Common myeloid progenitor, CD34-positive (primary cell): ENCODE data around the gene CD164L2.

Source experiments
- CTCF ChIA-PET: fragments of 350-600 bp; sonication (Branson Sonifier 250); formaldehyde crosslinking; loops from one replicate; lab custom pipeline; 2021; ENCODE audit warnings: antibody characterized with exemption; lab: Charles Lee
- POLR2A ChIA-PET: fragments of 350-600 bp; sonication (Branson Sonifier 250); formaldehyde crosslinking; loops from one replicate; lab custom pipeline; 2021; ENCODE audit warnings: antibody characterized with exemption; lab: Charles Lee
- DNase-seq, 3 donors: peaks; one replicate each; pipeline versions ENCODE4 v3.0.0 to v3.0.0-alpha.2; 2013
- H3K27ac ChIP-seq, 2 experiments: 1 replicate in 1 of 2; 2 replicates in 1 of 2; pipeline ENCODE4 v1.7.0; 2013; ENCODE audit warnings: inconsistent platforms in 2 of 2, low read length in 2 of 2, mild to moderate bottlenecking in 2 of 2, low read depth in 1 of 2, moderate library complexity in 1 of 2; ENCODE audit not compliant: severe bottlenecking in 2 of 2, insufficient read depth in 1 of 2, poor library complexity in 1 of 2
- H3K27me3 ChIP-seq, 5 experiments: replicated peaks in 2 of 5; 1 replicate in 3 of 5; 2 replicates in 2 of 5; pipeline versions ENCODE4 v1.6.1 to v1.7.0; 2013; ENCODE audit warnings: low read length in 4 of 5, mild to moderate bottlenecking in 2 of 5, moderate library complexity in 2 of 5, inconsistent platforms in 1 of 5; ENCODE audit not compliant: insufficient read depth in 5 of 5, control insufficient read depth in 4 of 5
- H3K36me3 ChIP-seq, 4 experiments: 1 replicate in 2 of 4; 2 replicates in 2 of 4; pipeline versions ENCODE4 v1.6.1 to v1.7.0; 2013; ENCODE audit warnings: low read length in 3 of 4, control low read depth in 1 of 4, mild to moderate bottlenecking in 1 of 4; ENCODE audit not compliant: control insufficient read depth in 4 of 4, insufficient read depth in 4 of 4
- H3K4me1 ChIP-seq, 4 experiments: 1 replicate in 3 of 4; 2 replicates in 1 of 4; pipeline versions ENCODE4 v1.6.1 to v1.7.1; 2013; ENCODE audit warnings: low read length in 3 of 4, mild to moderate bottlenecking in 3 of 4, control low read depth in 1 of 4, inconsistent platforms in 1 of 4, moderate library complexity in 1 of 4; ENCODE audit not compliant: control insufficient read depth in 4 of 4, insufficient read depth in 4 of 4; ENCODE audit errors: control extremely low read depth in 1 of 4
- H3K4me3 ChIP-seq, 7 experiments: 1 replicate in 4 of 7; 2 replicates in 3 of 7; pipeline versions ENCODE4 v1.5.1 to v1.7.0; 2013; ENCODE audit warnings: mild to moderate bottlenecking in 7 of 7, low read length in 6 of 7, moderate library complexity in 6 of 7, inconsistent platforms in 2 of 7, low read depth in 2 of 7, control low read depth in 1 of 7; ENCODE audit not compliant: insufficient read depth in 4 of 7, control insufficient read depth in 1 of 7; ENCODE audit errors: extremely low read depth in 1 of 7
- H3K9me3 ChIP-seq, 5 experiments: 1 replicate in 4 of 5; 2 replicates in 1 of 5; pipeline versions ENCODE4 v1.6.1 to v1.7.1; 2013; ENCODE audit warnings: low read length in 4 of 5, mild to moderate bottlenecking in 2 of 5, inconsistent platforms in 1 of 5, low read depth in 1 of 5, moderate library complexity in 1 of 5; ENCODE audit not compliant: control insufficient read depth in 4 of 5, insufficient read depth in 2 of 5; ENCODE audit errors: control extremely low read depth in 1 of 5
- WGBS: methylation state at CpG from one replicate; pipeline ENCODE4 v1.1.5; 2013; ENCODE audit not compliant: insufficient coverage; 5-methylcytosine and 5-hydroxymethylcytosine counted together

The CD164L2 gene

DNA sequence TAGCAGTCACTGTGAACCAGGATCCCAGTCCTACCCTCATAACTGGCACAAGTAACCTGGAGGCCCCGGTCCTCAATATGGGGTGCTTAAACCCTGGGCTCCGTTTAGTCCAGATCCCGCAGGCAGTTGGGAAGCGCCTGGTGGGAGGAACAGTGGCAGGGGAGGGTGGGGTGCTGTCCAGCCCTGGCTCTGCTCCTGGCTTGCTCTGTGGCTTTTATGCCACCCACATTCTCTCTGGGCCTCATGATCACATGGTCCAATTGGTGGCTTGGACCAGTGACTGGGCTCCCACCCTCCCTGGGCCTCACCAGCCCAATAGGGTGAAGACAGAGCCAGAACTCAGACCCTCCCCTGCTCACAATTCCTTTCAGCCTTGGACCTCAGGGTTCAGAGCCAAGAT lies 2.9 kb downstream of the CD164L2 start:
- Histone ChIP-seq H3K4me3 (no peak overlapping the region), H3K27me3 (peaks cover 0 to 1% (median 0%) of the 10 kb centered on the region in 5 experiments), H3K9me3 (no peaks in the 10 kb centered on the region), H3K36me3 (no peaks in the 10 kb centered on the region), H3K27ac (no peak overlapping the region), H3K4me1 (peaks cover 0 to 7% (median 5%) of the 10 kb centered on the region in 4 experiments)
- WGBS, result 98% methylated on average over 4 of the region's 4 CpGs
- DNase-seq, result no peak
- ChIA-PET POLR2A (interaction anchor here (0.6 kb wide), 1 partner anchor 395 kb away, joined by 4 read pairs; no protein-coding TSS in a partner anchor), CTCF (interaction anchor here (1.8 to 1.9 kb wide), 2 partner anchors 18 to 79 kb away, joined by 6 to 7 read pairs; no protein-coding TSS in a partner anchor)

GRCh38 chr1:27379564-27380122 lies 3.5 kb downstream of the CD164L2 start:
- no peak for DNase-seq
- Histone ChIP-seq H3K27ac (no peak overlapping the region), H3K4me1 (peaks cover 0 to 7% (median 5%) of the 10 kb centered on the region in 4 experiments), H3K4me3 (no peak overlapping the region), H3K36me3 (no peaks in the 10 kb centered on the region), H3K27me3 (peaks cover 0 to 1% (median 0%) of the 10 kb centered on the region in 5 experiments), H3K9me3 (no peaks in the 10 kb centered on the region)
- ChIA-PET POLR2A (interaction anchor here (0.6 kb wide), 1 partner anchor 145 kb away, joined by 3 read pairs; no protein-coding TSS in a partner anchor), CTCF (interaction anchor here (0.8 to 1.9 kb wide), 5 partner anchors 11 to 78 kb away, joined by 3 to 7 read pairs (median 3); no protein-coding TSS in a partner anchor)
- 93% methylated on average over 9 of the region's 11 CpGs for WGBS

GRCh38 chr1:27377760-27378495 lies 5.2 kb downstream of the CD164L2 start:
- H3K4me1 ChIP-seq, result no peaks in the 10 kb centered on the region
- ChIA-PET CTCF (interaction anchor here (1.1 to 1.8 kb wide), 5 partner anchors 16 to 285 kb away, joined by 3 to 4 read pairs (median 3); no protein-coding TSS in a partner anchor), POLR2A (no interaction called here)
- no peak for DNase-seq
- WGBS, result 98% methylated on average over 9 of the region's 12 CpGs
- no peak overlapping the region for H3K4me3 ChIP-seq
- no peak overlapping the region for H3K27ac ChIP-seq
- H3K9me3 ChIP-seq, result no peaks in the 10 kb centered on the region
- H3K36me3 ChIP-seq, result no peaks in the 10 kb centered on the region
- H3K27me3 ChIP-seq, result peaks cover 0 to 1% (median 0%) of the 10 kb centered on the region in 5 experiments

DNA sequence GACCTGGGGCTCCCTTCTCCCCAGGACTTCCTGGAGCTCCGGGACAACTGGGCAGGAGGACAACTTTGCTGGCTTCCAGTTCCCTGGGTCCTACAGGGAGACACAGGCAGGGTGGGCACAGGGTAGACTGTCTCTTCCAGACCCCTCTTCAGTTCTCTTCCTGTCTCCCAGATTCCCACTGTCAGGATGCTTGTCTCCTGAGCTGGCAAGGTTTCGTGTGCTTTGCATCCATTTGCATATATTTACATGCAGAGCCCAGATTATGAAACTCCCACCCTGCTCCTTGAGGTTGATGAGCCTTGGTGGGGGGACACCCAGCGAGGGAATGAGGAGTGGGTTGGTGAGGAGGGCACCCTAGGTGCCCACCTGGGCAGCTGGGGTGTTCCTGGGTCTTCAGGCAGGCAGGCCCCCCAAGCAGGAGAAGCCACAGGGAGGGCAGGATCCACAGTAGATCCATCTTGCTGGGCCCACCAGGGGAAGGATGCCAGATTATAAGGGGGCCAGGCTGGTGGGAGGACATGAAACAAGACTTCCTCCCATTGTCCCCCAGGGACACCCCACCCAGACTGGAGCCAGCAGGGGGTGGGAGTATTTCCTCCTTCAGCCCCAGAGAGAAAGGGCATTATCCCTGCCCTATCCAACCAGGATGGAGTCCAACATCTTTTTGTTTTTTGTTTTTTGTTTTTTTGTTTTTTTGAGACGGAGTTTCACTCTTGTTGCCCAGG lies 8.6 kb downstream of the CD164L2 start, which contains the start of gene FCN3:
Gene FCN3 (minus strand): TSS at position 463 of the 725 bp plus-strand sequence. CDS start 6 bp downstream, at position 457.
- WGBS, result 100% methylated on average over 2 of the region's 4 CpGs
- CTCF ChIA-PET, result interaction anchor here (0.6 to 1.2 kb wide), 3 partner anchors 10 to 22 kb away, joined by 3 read pairs; no protein-coding TSS in a partner anchor
- POLR2A ChIA-PET, result no interaction called here

GRCh38 chr1:27372808-27373690 lies 10.1 kb downstream of the CD164L2 start:
- 95% methylated on average over 8 of the region's 11 CpGs for WGBS
- no peak overlapping the region for H3K4me3 ChIP-seq

More for the DNA sequence above, 8.6 kb downstream of the CD164L2 start, which contains the start of gene FCN3:
- Histone ChIP-seq H3K4me1 (peaks cover 0 to 10% (median 10%) of the 10 kb centered on the region in 4 experiments), H3K4me3 (no peak within 1 kb of the TSS), H3K36me3 (no peaks in the 10 kb centered on the region), H3K27ac (no peak within 1 kb of the TSS), H3K27me3 (no peaks in the 10 kb centered on the region), H3K9me3 (no peaks in the 10 kb centered on the region)
- DNase-seq, result no peak

More at GRCh38 chr1:27372808-27373690, 10.1 kb downstream of the CD164L2 start:
- Histone ChIP-seq H3K27ac (no peak overlapping the region), H3K36me3 (no peaks in the 10 kb centered on the region), H3K4me1 (peaks cover 6 to 24% (median 22%) of the 10 kb centered on the region in 4 experiments), H3K27me3 (no peaks in the 10 kb centered on the region), H3K9me3 (no peaks in the 10 kb centered on the region)
- DNase-seq, result no peak
- ChIA-PET POLR2A (no interaction called here), CTCF (interaction anchor here (0.9 to 3.7 kb wide), 4 partner anchors 12 to 19 kb away, joined by 3 to 13 read pairs (median 3); no protein-coding TSS in a partner anchor)
